Activated CD4-positive, alpha-beta T cell treated with anti-CD3 and anti-CD28 coated beads, Interleukin-2, amount 50 U/mL, for 1 hour (primary cell): Measurements from ENCODE around the gene CCDC15.
"Not testable (repeated sequence)": the region's sequence is repeated elsewhere in the genome, so short reads cannot be mapped to it uniquely, and the experiment has no call there.

Source experiments
- DNase-seq: peaks from one replicate; pipeline ENCODE4 v3.0.0-alpha.2; 2020

Gene CCDC15

GRCh38 chr11:125085301-125086081, 131.5 kb downstream of the CCDC15 start:
- no peak for DNase-seq

- no peak for DNase-seq
Observed at GRCh38 chr11:125086633-125087296, 132.8 kb downstream of the CCDC15 start.

GRCh38 chr11:125088123-125088522, 134.1 kb downstream of the CCDC15 start:
- DNase-seq, result no peak

GRCh38 chr11:125088576-125089455, 134.8 kb downstream of the CCDC15 start:
- no peak for DNase-seq

- not testable (repeated sequence) for DNase-seq
Observed at GRCh38 chr11:125089481-125089880, 135.5 kb downstream of the CCDC15 start.

GRCh38 chr11:125090151-125090550, 136.1 kb downstream of the CCDC15 start:
- not testable (repeated sequence) for DNase-seq

GRCh38 chr11:125090816-125091215, 136.8 kb downstream of the CCDC15 start:
- DNase-seq, result no peak
